ENCODE measurements around the gene WFDC10B. TPM values are rescaled to one million over a fixed set of nuclear protein-coding genes. Genes with fewer than 3 reads are reported as not detected.

WFDC10B gene
- total RNA-seq, 4 donors from 2014 or later = 1.9 TPM; not detected in 3

DNA sequence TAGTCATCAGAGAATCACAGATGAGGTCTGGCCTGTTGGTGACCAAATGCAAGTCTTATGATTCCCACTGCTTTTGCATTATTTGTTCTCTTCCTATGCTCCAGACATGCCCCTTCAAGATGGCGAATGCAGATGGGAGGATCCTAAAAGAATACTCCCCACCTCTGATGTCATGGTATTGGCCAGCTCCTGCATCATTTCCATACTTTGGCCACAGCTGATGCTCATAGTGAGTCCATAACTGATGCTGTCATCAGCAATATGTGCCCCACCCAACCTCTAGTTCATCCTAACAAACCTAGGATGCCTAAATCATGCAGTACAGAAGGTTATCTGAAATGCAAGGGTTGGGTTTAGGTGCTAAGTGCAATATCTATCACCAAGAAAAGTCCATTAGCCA is 68.3 kb downstream of the WFDC10B start:
- WGBS, 2 donors (ENCODE audit: low coverage in 1 of 2) = 75 to 88% methylated on average over 1 of the region's 1 CpG
- in situ Hi-C loops (cut with MboI; ENCODE audit: low pct_ligation_motif_present in 1 of 4, low pct_unique_long_range_greater_than_20kb in 1 of 4, low sequenced_read_pairs in 3 of 4) = no loop called here

More for the DNA sequence above, 68.3 kb downstream of the WFDC10B start:
- no peak overlapping the region for H3K4me3 ChIP-seq
- H3K4me1 ChIP-seq = no peaks in the 10 kb centered on the region
- H3K27me3 ChIP-seq = no peaks in the 10 kb centered on the region
- TF ChIP-seq, protein P1, sequence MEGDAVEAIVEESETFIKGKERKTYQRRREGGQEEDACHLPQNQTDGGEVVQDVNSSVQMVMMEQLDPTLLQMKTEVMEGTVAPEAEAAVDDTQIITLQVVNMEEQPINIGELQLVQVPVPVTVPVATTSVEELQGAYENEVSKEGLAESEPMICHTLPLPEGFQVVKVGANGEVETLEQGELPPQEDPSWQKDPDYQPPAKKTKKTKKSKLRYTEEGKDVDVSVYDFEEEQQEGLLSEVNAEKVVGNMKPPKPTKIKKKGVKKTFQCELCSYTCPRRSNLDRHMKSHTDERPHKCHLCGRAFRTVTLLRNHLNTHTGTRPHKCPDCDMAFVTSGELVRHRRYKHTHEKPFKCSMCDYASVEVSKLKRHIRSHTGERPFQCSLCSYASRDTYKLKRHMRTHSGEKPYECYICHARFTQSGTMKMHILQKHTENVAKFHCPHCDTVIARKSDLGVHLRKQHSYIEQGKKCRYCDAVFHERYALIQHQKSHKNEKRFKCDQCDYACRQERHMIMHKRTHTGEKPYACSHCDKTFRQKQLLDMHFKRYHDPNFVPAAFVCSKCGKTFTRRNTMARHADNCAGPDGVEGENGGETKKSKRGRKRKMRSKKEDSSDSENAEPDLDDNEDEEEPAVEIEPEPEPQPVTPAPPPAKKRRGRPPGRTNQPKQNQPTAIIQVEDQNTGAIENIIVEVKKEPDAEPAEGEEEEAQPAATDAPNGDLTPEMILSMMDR (IDR thresholded peaks at IDR 0.05) = no peak
- no peak for TF ChIP-seq POLR2AphosphoS5 (IDR thresholded peaks at IDR 0.05)
- H3K27ac ChIP-seq = no peak overlapping the region
- no peak for DNase-seq
- H3K36me3 ChIP-seq = no peaks in the 10 kb centered on the region
- no peaks in the 10 kb centered on the region for H3K9me3 ChIP-seq
- intact Hi-C loops (cut with DNase I; ENCODE audit: low total_unique reads) = no loop called here

Small RNAs within 50 kb of the gene (small RNA-seq; reads per million reads assigned to genes)
- 0 to 0.14 (median 0) reads per million in 4 donors for gene MIR3617
- gene SPINT5P = 0 reads per million in 4 donors

Other genes with a start within 250 kb of the WFDC10B start
- gene WFDC2, start 235.3 kb downstream of the WFDC10B start, total RNA-seq = 100 to 1,000 TPM in 1 of 4 donors, 10 to 100 TPM in 3; 11.0 to 325 (median 38.8) TPM
- gene SPINT3, start 189.4 kb downstream of the WFDC10B start, total RNA-seq = not detected
- gene WFDC6, start 165.5 kb downstream of the WFDC10B start, total RNA-seq = not detected
- gene EPPIN, start 157.6 kb downstream of the WFDC10B start, total RNA-seq = not detected
- gene WFDC8, start 125.7 kb downstream of the WFDC10B start, total RNA-seq = not detected
- not detected for gene WFDC10A, start 75.3 kb downstream of the WFDC10B start, total RNA-seq
- not detected for gene WFDC9, start 73.7 kb downstream of the WFDC10B start, total RNA-seq
- gene WFDC11, start 34.8 kb downstream of the WFDC10B start, total RNA-seq = not detected
- not detected for gene WFDC13, start 3.0 kb downstream of the WFDC10B start, total RNA-seq
- gene SPINT4, start 17.3 kb upstream of the WFDC10B start, total RNA-seq = not detected
- gene WFDC3, start 86.9 kb upstream of the WFDC10B start, total RNA-seq = 10 to 100 TPM in 1 of 4 donors, 1 to 10 TPM in 3; 1.7 to 14.9 (median 2.6) TPM
- 100 to 1,000 TPM in 1 of 4 donors, 10 to 100 TPM in 3; 14.9 to 210 (median 37.0) TPM for gene DNTTIP1, start 86.9 kb upstream of the WFDC10B start, total RNA-seq
- 10 to 100 TPM in 1 of 4 donors, 1 to 10 TPM in 3; 2.7 to 27.1 (median 6.9) TPM for gene UBE2C, start 107.6 kb upstream of the WFDC10B start, total RNA-seq
- 10 to 100 TPM in 1 of 4 donors, 1 to 10 TPM in 2, not detected in 1; 3.5 to 36.3 (median 4.6) TPM for gene TNNC2, start 122.3 kb upstream of the WFDC10B start, total RNA-seq
- 100 to 1,000 TPM in 1 of 4 donors, 10 to 100 TPM in 3; 36.7 to 222 (median 63.0) TPM for gene SNX21, start 128.8 kb upstream of the WFDC10B start, total RNA-seq
- gene ACOT8, start 152.4 kb upstream of the WFDC10B start, total RNA-seq = 100 to 1,000 TPM in 1 of 4 donors, 10 to 100 TPM in 3; 84.6 to 108 (median 99.7) TPM
- gene ZSWIM3, start 152.6 kb upstream of the WFDC10B start, total RNA-seq = 1 to 10 TPM; 2.2 to 8.3 (median 5.7) TPM
- gene ZSWIM1, start 176.2 kb upstream of the WFDC10B start, total RNA-seq = 10 to 100 TPM; 11.0 to 82.6 (median 16.0) TPM
- 100 to 1,000 TPM in 1 of 4 donors, 1 to 10 TPM in 3; 3.7 to 103 (median 6.0) TPM for gene SPATA25, start 182.6 kb upstream of the WFDC10B start, total RNA-seq
- gene NEURL2, start 186.2 kb upstream of the WFDC10B start, total RNA-seq = 10 to 100 TPM; 14.7 to 30.4 (median 18.1) TPM
- gene CTSA, start 186.3 kb upstream of the WFDC10B start, total RNA-seq = 100 to 1,000 TPM; 197 to 971 (median 466) TPM
- gene PLTP, start 207.1 kb upstream of the WFDC10B start, total RNA-seq = 10 to 100 TPM; 17.7 to 79.9 (median 59.9) TPM
- gene PCIF1, start 229.7 kb upstream of the WFDC10B start, total RNA-seq = 10 to 100 TPM; 23.5 to 52.0 (median 32.0) TPM